ENCODE data around the gene OCA2.

GRCh38 chr15:28114114-28114455 is 15.0 kb upstream of the OCA2 start:
- TF ChIP-seq CTCF (IDR thresholded peaks at IDR 0.05; ENCODE audit: insufficient read depth, low read length, poor library complexity, severe bottlenecking) (no peak), EZH2phosphoT487 (conservative IDR thresholded peaks at IDR 0.05; ENCODE audit: low read length) (no peak)
